NOMO-1 treated with dmso at 0.1 percent for 144 hours (cell line): ENCODE measurements around the gene DYNC1I1.
A peak's percentile ranks its signal among the peaks of the same experiment; 100 is the strongest.

Source experiments
- DNase-seq: peaks from one replicate; lab custom pipeline; 2025; ENCODE audit not compliant: unreplicated experiment; lab: John Stamatoyannopoulos, UW

The DYNC1I1 gene

DNA sequence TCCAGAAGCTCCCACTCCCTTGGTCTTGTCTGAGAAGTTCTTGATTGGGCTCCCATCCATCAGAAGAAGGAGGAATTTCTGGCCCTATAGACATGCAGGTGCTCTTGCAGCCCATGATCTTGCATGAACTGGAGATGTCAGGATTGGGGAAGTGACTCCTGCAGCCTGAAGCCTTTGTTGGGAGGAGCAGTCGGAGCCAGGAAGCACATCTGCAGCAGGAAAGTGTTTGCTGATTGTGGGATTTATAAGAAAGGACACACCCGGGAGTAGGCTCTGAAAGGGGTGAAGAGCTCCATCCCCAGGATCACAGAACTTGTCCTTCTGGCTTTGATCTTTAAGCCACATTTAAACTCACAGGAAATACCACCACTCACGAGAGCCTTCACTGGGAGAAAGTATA lies 185.2 kb downstream of the DYNC1I1 start:
- no peak for DNase-seq

DNA sequence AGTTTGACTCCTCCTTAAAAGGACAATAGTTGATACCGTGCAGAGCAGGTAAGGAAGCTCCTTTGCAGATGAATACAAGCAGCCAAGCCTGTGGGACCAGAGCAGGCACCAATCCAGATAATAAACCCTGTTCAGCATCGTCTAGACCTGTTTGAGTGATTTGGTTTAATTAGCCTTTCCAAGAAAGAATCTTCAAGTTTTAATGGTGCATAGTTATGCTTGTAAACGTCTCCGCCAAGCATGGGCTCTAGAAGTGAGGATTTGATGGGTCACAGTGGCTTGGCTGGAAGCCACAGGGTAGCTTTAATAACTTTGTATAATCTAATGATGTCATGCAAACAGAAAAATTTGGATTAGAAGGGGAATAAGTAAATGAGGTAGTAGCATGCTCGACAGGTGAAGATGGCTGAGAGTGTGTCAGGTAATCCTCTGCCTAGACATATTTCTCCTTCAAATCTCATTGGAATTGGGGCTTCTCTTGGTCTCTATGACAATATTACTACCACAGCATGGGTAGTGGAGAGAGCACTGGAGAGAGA lies 188.4 kb downstream of the DYNC1I1 start:
- no peak for DNase-seq

DNA sequence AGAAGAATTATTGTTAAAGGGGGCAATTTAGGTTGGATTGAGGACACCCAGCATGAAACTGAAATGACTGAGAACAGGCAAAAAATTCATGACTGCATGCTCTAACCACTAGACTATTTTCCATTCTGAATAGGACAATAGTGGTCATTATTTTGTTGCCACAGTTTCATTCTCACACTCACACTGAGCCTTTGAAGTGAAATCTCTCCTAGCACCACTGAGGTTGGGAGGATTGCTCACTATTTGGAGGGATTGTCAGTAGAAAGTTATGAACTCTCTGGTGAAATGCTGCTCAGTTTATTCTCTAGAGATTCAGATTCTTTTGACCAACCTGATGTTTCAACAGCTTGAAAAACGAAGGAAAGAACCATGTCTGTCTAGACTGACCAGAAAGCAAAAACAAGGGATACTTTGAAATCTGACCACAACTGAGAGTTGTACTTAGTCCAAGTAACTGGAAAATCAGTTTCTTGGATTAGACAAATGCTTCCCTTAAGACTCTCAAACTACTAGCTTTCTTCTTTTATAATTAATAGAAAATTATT lies 191.2 kb downstream of the DYNC1I1 start:
- DNase-seq: no peak

DNA sequence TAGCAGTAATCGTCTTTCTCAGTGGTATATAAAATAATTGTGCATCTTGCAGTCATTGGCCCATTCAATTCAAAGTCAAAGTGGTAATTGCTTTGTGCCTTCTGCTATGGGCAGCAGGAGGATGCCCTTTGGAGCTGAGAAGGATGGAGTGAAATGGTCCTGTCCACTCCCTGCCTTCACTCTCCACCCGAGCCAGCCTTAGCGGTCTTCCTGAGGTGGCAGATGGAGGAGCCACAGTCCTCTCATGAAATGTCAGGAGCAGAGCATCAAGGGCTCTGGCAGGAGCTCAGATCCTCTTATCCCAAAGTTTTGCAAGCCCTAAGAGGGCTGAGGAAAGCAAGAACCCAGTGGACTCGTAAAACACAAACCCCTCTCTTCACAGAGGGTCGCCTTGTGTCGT lies 199.4 kb downstream of the DYNC1I1 start:
- no peak for DNase-seq

DNA sequence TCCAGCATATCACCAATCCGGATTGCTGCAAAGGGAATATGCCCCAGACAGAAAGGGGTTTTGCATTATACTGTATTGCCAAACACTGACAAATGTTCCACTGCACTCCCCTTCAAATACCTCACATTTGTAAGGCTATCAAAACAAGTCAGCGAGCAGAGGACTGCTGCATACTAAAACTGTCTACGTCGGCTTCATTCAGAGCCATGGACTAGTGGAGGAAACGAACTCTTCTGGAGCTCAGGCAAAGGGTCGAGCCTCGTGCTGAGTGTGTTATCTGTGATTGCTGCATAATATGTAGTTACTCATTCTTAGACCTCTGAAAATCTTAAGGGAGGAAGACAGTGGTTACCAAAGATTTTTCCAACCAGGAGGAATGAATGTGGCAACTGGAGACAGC lies 200.2 kb downstream of the DYNC1I1 start:
- no peak for DNase-seq

DNA sequence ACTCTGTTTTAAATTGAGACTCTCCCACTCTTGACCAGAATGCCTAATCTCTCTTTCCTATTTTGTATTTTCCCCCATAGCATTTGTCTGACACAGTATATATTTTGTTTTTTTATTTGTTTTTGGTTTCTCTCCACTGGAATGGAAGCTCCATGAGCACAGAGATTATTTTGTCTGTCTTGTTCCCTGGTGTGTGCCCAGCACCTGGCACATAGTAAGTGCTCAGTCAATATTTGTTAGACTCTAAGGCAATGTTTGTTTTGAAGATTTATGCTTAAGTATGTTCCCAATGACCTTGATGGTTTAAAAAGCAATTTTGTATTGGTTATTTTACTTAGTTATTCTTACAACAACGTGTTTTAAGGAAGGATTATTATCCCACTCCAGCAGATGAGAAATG lies 201.8 kb downstream of the DYNC1I1 start:
- DNase-seq: no peak

DNA sequence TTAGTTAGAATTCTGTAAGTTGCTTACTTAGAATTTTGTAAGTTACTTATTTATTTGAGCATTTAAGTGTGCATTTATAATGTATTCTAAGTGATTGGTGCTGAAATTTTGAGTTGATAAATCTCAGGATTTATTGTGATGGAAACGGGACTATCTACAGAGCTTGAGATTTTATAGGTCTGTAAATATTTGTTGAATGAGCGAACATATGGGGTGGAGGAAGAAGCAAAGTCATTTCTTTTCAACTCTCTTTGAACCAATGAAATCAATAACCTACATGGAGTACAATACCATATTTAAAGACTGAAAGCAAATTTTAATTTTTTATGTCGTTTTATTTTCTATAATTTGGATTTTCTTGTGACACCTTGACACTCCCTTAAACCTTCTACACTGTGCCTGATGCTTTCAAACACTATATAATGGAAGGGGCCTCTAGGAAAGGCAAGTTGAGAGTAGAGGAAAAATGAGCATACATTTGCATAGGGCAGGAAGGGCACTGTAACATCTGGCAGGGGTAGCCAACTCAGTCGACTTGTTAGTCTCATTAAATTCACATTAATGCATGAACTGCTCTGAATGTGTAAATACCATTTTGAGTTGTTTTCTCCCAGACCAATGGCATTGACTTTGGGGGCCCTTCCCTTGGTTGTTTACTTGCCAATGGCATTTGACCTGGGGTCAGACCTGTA lies 204.2 kb downstream of the DYNC1I1 start:
- no peak for DNase-seq

DNA sequence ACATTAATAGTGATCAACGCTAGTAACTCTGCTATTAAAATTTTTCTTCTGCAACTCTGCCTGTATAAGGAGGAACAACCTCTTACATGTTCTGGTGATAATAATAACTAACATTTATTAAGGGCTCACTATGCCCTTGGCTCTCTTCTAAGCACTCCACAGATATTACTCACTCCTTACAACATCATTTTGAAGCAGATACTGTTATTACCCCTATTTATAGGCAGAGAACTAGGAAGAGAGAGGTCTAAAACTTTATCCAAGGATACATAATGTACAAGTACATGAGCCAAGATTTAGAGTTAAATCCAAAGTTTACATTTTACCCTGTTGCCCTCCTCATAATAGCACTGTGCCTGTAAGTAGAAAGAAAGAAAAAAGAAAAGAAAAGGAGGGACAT lies 205.6 kb downstream of the DYNC1I1 start:
- no peak for DNase-seq

DNA sequence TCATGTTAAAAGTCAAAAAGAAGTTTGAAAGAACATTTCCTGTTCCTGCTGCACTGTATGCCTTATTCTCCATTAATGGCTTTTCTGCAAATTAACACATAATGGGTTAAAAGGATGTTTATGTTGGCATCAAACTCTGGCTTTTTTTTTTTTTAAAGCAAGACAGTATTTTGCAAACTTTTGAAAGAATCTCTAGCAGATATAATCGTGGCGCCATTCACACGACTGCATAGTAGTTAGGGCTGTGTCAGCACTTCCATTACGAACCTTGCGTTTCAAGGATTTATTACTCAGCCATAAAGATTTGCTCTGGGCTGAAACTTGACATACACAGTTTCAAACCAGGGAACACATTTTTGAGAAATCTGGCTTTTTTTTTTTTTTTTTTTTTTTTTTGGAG lies 207.8 kb downstream of the DYNC1I1 start:
- DNase-seq: no peak

DNA sequence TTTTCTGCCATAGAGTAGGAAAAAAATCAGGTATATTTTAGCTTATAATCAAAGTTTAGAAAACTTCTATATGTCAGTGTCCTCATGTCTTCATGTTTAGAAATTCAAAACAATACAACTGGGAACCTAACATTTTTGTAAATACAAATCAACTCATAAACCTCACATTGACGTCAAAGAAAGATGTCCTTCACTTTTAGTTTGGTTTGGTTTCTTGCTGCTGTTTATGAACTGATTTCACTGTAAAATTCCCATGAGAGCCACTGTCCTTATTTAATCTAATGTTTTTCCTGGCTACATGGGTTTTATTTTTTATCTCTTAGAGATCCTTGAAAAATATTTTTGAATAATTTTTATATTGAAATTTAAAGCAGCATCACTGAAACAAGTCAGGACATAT lies 208.4 kb downstream of the DYNC1I1 start:
- no peak for DNase-seq

DNA sequence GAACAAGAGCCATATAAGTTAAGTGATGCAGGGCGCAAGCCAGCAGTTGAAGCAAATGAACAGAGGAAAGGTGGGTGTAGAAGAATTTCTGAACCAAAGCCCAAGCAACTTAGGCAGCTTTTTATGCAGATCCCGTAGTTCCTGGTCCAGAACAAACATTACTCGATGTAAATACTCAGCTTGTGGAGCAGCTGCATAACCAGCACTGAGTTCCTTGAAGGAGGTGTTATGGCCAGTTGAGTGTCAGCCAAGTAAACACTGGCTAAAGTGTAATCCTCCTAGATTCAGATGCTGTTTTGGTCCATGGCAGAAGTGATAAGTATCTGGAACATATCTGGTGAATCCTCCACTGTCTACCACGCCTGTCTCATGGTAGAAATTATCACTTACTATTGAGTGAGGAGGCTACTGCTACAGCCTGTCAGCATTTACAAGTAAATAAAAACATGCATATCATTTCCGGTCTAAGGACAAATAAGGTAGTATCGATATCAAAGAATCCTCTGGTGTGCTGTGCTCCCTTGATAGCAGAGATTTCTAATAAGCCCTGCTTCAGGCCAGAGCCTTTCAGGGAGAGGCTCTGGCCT lies 213.9 kb downstream of the DYNC1I1 start:
- DNase-seq: no peak

DNA sequence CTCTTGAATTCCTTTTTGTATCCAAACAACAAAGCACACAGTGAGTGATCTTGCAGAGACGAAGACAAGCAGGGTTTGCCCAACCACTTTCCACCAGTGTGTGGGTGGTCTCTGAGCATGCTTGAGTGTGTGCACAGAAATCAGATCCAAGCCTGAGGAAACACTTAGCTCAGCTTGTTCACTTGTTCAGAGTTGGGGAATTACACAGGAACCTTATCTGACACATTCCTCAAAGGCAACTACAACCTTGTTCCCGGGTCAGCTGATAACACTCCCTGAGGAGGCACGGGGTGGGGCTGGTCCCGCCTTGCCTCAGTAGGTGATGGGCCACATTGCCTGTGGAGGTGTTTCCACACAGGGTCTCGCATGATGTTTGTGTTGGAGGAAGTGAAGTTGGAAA lies 216.9 kb downstream of the DYNC1I1 start:
- no peak for DNase-seq

DNA sequence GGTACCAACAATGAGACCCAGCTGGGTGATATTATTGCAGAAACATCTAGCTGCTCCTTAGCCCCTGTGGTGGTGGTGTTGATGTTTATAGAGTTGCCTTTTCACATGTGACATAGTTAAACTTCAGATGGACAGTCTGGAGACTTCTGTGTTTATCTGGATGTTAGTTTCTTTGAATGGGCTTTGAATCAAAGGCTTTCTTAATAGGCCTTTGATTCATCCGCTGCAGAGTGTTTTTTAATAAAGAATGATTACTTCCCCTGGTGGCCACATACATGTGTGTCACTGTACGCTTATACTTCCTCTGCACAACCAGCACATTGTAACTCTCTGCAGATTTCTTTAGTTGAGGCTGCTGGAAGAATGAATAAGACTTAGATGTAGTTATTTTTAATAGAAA lies 221.0 kb downstream of the DYNC1I1 start:
- DNase-seq: no peak

DNA sequence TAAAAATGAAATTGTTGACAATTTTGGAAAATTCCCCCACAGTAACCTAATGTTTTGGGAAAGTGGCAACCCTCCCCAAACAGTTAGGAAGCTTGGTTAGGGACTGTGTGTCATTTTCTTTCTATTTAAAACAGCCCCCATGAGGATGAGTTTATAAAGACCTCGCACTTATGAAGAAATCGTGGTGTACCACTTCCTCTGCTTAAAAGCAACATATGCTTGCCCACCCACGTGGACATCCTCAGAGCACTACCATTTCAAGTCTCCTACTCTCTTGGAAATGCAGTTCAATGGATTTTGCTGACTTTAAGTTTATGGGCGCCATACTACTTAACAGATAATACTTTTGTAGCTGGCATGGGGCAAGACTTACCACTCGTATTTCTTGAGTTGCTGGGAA lies 223.8 kb downstream of the DYNC1I1 start:
- DNase-seq: peak; percentile 43

DNA sequence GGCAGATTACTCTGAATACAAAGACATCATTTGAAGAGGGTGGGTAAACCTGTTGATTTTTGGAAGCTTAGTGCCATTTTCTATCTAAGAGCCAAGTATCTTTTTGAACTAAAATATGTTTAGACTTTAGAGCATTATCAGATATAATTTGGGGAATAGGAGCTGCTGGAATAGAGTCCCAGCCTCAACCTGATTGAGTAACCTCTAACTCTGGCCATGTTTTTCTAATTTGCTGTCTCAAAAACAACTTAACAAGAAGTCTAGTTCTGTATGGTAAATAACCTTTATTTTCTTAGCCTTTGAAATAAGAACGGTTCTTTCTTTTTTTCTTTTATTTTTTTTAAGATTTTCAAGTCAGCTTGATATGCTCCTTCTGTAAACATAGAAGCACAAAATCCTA lies 224.5 kb downstream of the DYNC1I1 start:
- no peak for DNase-seq

DNA sequence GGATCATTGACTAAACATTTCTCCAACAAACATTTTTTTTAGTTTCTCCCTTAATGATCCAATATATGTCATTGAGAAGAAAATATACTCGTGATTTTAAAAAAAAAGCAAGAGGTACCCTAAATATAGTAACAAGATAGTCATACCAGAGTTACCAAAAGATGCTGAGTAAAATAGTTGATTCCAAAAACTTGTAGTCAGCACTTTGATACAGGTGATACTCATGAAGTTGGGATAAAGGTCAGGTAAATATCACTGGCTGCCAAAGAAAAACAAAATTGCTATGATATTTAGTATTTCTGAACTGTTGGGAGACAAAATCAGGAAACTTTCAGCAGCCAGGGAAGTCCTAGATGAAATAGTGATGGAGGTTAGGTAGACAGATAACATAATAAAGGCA lies 225.3 kb downstream of the DYNC1I1 start:
- no peak for DNase-seq

DNA sequence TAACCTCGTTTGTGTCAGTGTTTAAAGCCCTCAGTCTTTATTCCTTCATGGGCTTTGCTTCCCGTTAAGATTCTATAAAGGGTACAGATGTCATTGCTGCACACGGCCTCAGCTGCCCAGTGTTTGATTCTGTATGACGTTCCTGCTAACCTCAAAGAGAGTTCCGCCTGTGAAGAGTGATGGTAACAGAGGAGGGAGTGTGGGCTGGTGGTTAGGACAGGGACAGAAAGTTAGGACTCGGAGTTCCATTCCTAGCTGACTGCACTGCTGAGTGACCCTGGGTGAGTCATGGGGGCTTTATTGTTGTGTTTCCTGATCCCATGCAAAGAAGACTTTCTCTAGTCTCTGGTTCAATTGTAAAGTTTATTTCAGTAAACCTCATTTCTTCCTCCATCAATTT lies 227.1 kb downstream of the DYNC1I1 start:
- DNase-seq: no peak

DNA sequence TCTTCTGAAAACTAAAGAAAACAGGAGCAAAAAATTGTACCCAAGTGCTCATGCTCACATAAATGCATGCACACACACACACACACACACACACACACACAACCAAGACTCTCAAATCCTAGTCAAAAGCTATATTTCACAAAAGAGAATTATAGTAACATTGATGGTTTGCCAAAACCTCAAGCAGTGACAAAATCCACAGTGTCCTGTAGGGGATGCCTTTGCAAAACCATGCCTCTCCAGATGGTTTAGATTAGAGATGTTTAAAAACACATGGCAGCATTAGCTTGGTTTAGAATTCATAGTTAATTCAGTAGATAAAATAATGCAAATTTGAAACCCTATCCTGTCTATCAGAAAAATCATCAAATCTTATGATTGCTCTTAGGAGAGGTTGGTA lies 232.2 kb downstream of the DYNC1I1 start:
- DNase-seq: no peak

DNA sequence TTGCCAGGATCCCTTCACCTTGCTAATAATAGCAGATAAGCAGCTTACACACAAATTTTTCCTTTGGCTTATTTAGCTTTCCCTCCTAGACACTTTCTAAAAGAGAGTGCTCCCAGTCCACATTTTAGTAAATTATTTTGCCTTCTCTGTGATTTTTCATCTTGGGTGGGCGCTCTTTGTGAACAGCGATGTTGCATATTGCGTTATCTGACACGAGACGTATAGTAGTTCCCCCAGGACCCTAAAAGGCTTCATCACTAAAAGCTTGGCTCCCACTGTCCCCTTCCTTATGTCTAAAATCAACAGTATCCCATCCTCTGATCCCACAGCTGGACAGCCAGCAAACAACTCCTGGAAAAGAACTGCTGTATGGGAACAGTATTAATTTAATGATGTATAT lies 232.9 kb downstream of the DYNC1I1 start:
- DNase-seq: no peak

DNA sequence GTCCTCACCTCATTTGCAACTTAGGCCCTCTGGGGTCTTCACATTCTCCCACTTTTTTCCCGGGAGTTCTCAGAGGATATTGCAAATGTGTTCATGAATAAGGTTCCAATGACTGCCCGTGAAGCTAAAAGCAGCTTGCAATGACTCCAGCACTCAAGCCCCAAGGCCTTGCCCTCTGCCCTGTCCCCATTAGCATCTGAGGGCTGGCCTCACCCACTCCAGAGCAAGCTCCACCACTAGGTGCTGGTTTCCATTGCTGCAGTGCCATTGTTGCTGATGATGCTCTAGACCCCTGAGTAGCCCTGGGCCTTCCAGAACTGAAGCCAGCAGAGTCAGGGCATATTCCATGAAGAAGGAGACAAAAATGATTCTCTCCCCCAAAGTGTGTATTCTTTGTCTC lies 236.8 kb downstream of the DYNC1I1 start:
- no peak for DNase-seq

DNA sequence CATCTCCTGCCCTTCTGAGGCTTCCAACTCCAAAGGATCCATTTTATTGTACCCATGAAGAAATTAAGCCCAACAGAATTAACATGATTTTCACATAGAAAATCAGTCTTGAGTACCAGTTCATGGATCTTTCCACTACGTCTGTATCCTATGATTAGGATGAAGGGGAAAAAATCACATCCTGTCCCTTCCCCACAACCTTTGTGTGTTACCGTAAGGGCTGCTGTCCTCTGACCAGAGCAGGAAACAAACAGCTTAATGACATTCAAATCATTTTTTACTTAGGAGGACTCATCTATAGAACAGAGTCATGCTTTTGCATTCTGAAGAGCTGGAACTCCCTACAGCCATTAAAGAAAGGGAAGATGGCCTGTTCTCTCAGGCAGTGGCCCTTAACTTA lies 241.5 kb downstream of the DYNC1I1 start:
- no peak for DNase-seq

DNA sequence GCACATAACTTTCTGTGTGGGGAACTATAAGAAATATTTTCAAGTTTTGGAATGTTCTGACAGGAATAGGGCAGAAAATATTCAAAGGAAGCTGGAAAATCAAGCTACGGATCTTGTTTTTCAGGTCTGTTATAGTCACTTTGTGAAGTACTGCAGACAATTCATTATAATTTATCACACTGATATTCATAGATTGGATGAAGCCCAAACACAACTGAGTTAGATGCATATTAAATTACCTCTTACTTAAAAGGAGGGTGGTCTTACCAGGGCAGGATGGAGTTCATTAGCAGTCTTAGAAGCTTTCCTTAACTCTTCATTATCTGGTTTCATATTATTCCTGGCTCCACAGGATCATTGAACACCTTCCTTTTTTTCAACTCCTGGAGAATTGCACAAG lies 242.3 kb downstream of the DYNC1I1 start:
- no peak for DNase-seq
